SK-N-MC (cell line): ENCODE results near the gene PRSS27.

ENCODE experiments used
- EZH2 ChIP-seq: fragments of 200-600 bp; sonication (generic); IDR thresholded peaks from one replicate; pipeline ENCODE4 v1.6.1; 2017; ENCODE audit warnings: antibody characterized with exemption
- POLR2AphosphoS5 ChIP-seq: IDR thresholded peaks from 2 replicates; pipeline ENCODE4 v1.6.1; 2012; ENCODE audit warnings: mild to moderate bottlenecking, low read depth, low read length, borderline replicate concordance

DNA sequence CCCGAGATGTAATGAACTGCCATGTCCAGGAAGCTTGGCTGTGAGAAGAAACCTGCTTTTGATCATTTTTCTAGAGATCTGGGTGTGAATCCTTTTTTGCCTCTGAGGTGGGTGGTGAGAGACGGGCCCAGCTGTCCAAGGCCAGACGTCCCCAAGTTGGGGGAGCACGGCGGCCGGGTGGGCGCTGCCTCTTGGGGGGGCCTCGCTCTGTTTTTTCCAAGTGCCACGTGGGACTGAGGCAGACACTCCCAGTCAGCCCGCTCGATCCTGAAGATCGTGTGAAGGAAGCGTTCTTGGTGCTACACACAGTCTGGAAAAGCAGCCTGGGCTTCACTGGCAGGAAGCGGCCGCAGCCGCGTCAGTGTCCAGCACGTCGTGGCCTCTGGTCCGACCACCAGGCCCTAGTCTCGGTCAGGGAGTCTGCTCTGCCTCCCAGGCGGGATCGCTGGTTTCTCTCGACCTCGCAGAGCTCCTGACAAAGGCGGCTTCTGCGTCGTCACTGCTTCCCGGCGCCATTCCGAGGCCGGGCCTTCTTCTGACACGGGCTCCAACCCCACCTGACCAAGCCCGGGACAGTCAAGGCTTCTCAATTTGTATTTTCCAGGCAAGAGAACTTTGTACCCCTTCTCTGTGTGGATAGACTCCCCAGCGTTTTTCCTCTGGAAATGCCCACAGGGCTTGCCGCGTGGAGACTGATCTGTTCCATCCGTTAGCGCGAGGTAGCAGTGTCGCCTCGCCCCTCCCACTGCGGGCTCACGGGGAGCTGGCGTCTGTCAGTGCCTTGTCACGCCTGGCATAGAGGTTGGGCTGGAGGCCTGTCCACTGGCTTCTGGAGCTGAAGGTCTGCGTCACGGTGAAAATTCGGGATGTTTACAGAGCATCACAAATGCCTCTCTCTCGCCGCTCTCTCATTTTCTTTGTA is 12.4 kb downstream of the PRSS27 start:
- TF ChIP-seq EZH2 (no peak), POLR2AphosphoS5 (no peak)
